Renal cortical epithelial cell (primary cell): Measurements from ENCODE around the gene ARL5C. TPM values are rescaled to one million over a fixed set of nuclear protein-coding genes. Genes with fewer than 3 reads are reported as not detected.

Experiments
- DNase-seq: peaks from one replicate; pipeline ENCODE4 v3.0.0-alpha.2; 2011; ENCODE audit warnings: low read depth
- total RNA-seq: library from RNA; depleted of rRNA; stranded (reverse); fragments of >200 nt; gene quantifications from 2 replicates; pipeline ENCODE4 v1.2.3, GENCODE V29; 2014

The ARL5C gene
- total RNA-seq, 1 donor from 2014 or later: not detected

GRCh38 chr17:39108461-39109375 is 57.2 kb downstream of the ARL5C start:
- DNase-seq: no peak

GRCh38 chr17:39107973-39108372 is 58.0 kb downstream of the ARL5C start:
- no peak for DNase-seq

- DNase-seq: no peak
These were observed 58.8 kb downstream of the ARL5C start for GRCh38 chr17:39107155-39107554.

Other genes starting within 250 kb of the ARL5C start
- not detected in 2 replicates for gene FBXO47, start 198.8 kb downstream of the ARL5C start, total RNA-seq
- gene PLXDC1, start 14.5 kb downstream of the ARL5C start, total RNA-seq: not detected in 2 replicates
- gene CACNB1, start 31.5 kb upstream of the ARL5C start, total RNA-seq: 4.3 and 5.4 TPM in 2 replicates
- gene RPL19, start 34.1 kb upstream of the ARL5C start, total RNA-seq: 1,714 and 1,811 TPM in 2 replicates
- gene STAC2, start 59.8 kb upstream of the ARL5C start, total RNA-seq: 44.7 TPM in 1 of 2 replicates, not detected in the other
- gene FBXL20, start 235.5 kb upstream of the ARL5C start, total RNA-seq: 14.1 and 24.2 TPM in 2 replicates